Prostate gland (tissue), 2 donors: ENCODE measurements around the gene SETD3.

Experiments
- CTCF ChIP-seq, 4 experiments: fragments of 200-600 bp in 2 of 4; fragments of 450-650 bp in 2 of 4; sonication (generic) in 2 of 4; IDR thresholded peaks; 1 replicate in 3 of 4; 2 replicates in 1 of 4; pipeline ENCODE4 v1.5.1; 2016 to 2019; ENCODE audit warnings: antibody characterized with exemption in 4 of 4, mild to moderate bottlenecking in 2 of 4, moderate library complexity in 2 of 4
- POLR2A ChIP-seq: fragments of 450-650 bp; IDR thresholded peaks from one replicate; pipeline ENCODE4 v1.6.1; 2016; ENCODE audit warnings: antibody characterized with exemption, mild to moderate bottlenecking
- POLR2AphosphoS5 ChIP-seq: sonication (generic); formaldehyde crosslinking; IDR thresholded peaks from one replicate; pipeline ENCODE4 v1.6.1; 2017; ENCODE audit warnings: antibody characterized with exemption

GRCh38 chr14:99503848-99504453, 23.3 kb upstream of the SETD3 start:
- no peak for TF ChIP-seq CTCF (IDR thresholded peaks at IDR 0.05)
- TF ChIP-seq POLR2A: no peak
- TF ChIP-seq POLR2AphosphoS5: no peak
